ENCODE results near the gene TRIM71.

DNA sequence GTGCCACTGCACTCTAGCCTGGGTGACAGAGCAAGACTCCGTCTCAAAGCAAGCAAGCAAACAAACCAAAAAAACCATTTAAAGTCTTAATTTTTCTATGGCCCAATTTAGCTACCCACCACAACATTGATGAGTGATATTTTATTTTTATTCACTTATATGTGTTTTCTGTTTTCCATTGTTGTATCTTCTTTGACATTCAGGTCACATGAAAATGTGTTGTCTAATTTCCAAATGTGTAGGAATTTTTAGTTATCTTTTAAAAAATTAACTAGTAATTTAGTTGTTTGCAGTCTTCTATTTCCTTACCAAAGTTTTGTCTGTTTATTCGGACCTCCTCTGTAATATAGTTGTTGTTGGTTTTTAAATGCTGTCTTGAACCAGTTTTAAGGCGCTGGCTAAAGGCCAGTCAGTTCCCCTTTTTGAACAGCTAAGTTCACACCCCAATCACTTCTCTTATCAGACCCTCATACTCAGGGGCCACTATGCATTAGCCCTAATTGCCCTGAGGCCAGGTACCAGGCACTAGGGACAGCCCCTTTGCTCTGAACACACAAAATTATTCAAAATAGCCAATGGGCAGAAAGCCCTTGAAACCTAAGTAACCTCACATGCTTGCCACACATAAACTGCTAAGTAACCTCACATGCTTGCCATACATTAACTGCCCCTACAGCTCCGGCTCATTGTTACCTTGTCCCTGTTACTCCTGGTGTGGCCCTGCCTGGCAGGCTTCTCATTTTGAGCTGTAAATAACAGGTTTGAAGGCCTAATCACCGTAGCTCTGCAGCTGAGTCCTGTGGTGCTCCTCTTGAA is 129.4 kb downstream of the TRIM71 start:
- no peak for TF ChIP-seq EZH2 (IDR thresholded peaks at IDR 0.05; ENCODE audit: borderline replicate concordance)
- TF ChIP-seq, protein P1, sequence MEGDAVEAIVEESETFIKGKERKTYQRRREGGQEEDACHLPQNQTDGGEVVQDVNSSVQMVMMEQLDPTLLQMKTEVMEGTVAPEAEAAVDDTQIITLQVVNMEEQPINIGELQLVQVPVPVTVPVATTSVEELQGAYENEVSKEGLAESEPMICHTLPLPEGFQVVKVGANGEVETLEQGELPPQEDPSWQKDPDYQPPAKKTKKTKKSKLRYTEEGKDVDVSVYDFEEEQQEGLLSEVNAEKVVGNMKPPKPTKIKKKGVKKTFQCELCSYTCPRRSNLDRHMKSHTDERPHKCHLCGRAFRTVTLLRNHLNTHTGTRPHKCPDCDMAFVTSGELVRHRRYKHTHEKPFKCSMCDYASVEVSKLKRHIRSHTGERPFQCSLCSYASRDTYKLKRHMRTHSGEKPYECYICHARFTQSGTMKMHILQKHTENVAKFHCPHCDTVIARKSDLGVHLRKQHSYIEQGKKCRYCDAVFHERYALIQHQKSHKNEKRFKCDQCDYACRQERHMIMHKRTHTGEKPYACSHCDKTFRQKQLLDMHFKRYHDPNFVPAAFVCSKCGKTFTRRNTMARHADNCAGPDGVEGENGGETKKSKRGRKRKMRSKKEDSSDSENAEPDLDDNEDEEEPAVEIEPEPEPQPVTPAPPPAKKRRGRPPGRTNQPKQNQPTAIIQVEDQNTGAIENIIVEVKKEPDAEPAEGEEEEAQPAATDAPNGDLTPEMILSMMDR (IDR thresholded peaks at IDR 0.05; ENCODE audit: poor library complexity): no peak
- no peak for TF ChIP-seq EZH2phosphoT487 (IDR thresholded peaks at IDR 0.05; ENCODE audit: low read depth, severe bottlenecking, unreplicated experiment)
